IMR-90 (cell line): ENCODE data around the gene TCFL5. TPM values are rescaled to one million over a fixed set of nuclear protein-coding genes. Genes with fewer than 3 reads are reported as not detected.

Experiments
- ATAC-seq: fragments of 200-7000 bp; cut with Tn5 transposase; 2 replicates; pipeline ENCODE4 v1.9.1; 2020; ENCODE audit warnings: low read depth, mild to moderate bottlenecking, moderate library complexity
- BruUV-seq: library from RNA; stranded (reverse); fragments of 400-500 nt; replicated peaks from 2 replicates; lab custom pipeline; 2021; lab: Mats Ljungman, UMichigan
- CTCF ChIA-PET: fragments of 300-600 bp; formaldehyde crosslinking; extraction: SDS; loops from one replicate; lab custom pipeline; 2021; ENCODE audit warnings: antibody characterized with exemption; lab: Yijun Ruan, JAX
- POLR2A ChIA-PET: fragments of 300-600 bp; sonication (Branson Sonifier 250); formaldehyde crosslinking; loops from one replicate; lab custom pipeline; 2022; ENCODE audit warnings: antibody characterized with exemption; ENCODE audit not compliant: unreplicated experiment; lab: Charles Lee
- DNase-seq: peaks from one replicate; pipeline ENCODE4 v3.0.0; 2013
- H2AFZ ChIP-seq: replicated peaks from 2 replicates; pipeline ENCODE3; 2013; ENCODE audit warnings: low read length, mild to moderate bottlenecking; ENCODE audit not compliant: poor library complexity
- H2AK5ac ChIP-seq: 2 replicates; pipeline ENCODE4 v1.6.1; 2013; ENCODE audit warnings: low read depth, low read length, inconsistent platforms
- H2AK9ac ChIP-seq: replicated peaks from 2 replicates; pipeline ENCODE3; 2013; ENCODE audit warnings: mild to moderate bottlenecking, low read depth, low read length, moderate library complexity; ENCODE audit not compliant: poor library complexity
- H2BK120ac ChIP-seq: 2 replicates; pipeline ENCODE4 v1.6.1; 2013; ENCODE audit warnings: low read depth, low read length, inconsistent platforms
- H2BK15ac ChIP-seq: 3 replicates; pipeline ENCODE4 v1.6.1; 2013; ENCODE audit warnings: low read depth, low read length, inconsistent platforms
- H2BK20ac ChIP-seq: 2 replicates; pipeline ENCODE4 v1.6.1; 2013; ENCODE audit warnings: low read depth, mild to moderate bottlenecking, inconsistent platforms, low read length, moderate library complexity
- H2BK5ac ChIP-seq: 2 replicates; pipeline ENCODE4 v1.6.1; 2013; ENCODE audit warnings: mild to moderate bottlenecking, low read depth, low read length, inconsistent platforms; ENCODE audit not compliant: poor library complexity, severe bottlenecking
- H3K14ac ChIP-seq: replicated peaks from 2 replicates; pipeline ENCODE4 v1.6.1; 2013; ENCODE audit warnings: low read depth, low read length, inconsistent platforms
- H3K18ac ChIP-seq: 2 replicates; pipeline ENCODE4 v1.6.1; 2013; ENCODE audit warnings: low read depth, low read length, control low read depth
- H3K23ac ChIP-seq: 2 replicates; pipeline ENCODE4 v1.6.1; 2013; ENCODE audit warnings: low read depth, low read length, inconsistent platforms
- H3K27ac ChIP-seq: 2 replicates; pipeline ENCODE4 v1.5.1; 2013; ENCODE audit warnings: mild to moderate bottlenecking, control low read depth, low read length; ENCODE audit not compliant: insufficient read depth
- H3K27me3 ChIP-seq: 2 replicates; pipeline ENCODE4 v1.6.1; 2013; ENCODE audit warnings: low read length; ENCODE audit not compliant: control insufficient read depth, insufficient read depth
- H3K36me3 ChIP-seq: 2 replicates; pipeline ENCODE4 v1.6.1; 2013; ENCODE audit warnings: low read length, mixed read lengths; ENCODE audit not compliant: control insufficient read depth, insufficient read depth
- H3K4ac ChIP-seq: 2 replicates; pipeline ENCODE4 v1.6.1; 2013; ENCODE audit warnings: low read depth, low read length, inconsistent platforms
- H3K4me1 ChIP-seq: 2 replicates; pipeline ENCODE4 v1.6.1; 2013; ENCODE audit warnings: low read length, mixed read lengths; ENCODE audit not compliant: control insufficient read depth, insufficient read depth
- H3K4me2 ChIP-seq: 2 replicates; pipeline ENCODE4 v1.6.1; 2013; ENCODE audit warnings: low read depth, mild to moderate bottlenecking, control low read depth, low read length, moderate library complexity
- H3K4me3 ChIP-seq: 2 replicates; pipeline ENCODE4 v1.5.1; 2013; ENCODE audit warnings: low read depth, mild to moderate bottlenecking, control low read depth, low read length, moderate library complexity; ENCODE audit not compliant: insufficient read depth
- H3K56ac ChIP-seq: 2 replicates; pipeline ENCODE4 v1.6.1; 2013; ENCODE audit warnings: low read length, inconsistent platforms; ENCODE audit not compliant: insufficient read depth; ENCODE audit errors: extremely low read depth
- H3K79me1 ChIP-seq, 2 experiments: 2 replicates each; pipeline ENCODE4 v1.6.1; 2013; ENCODE audit warnings: low read length in 2 of 2, inconsistent platforms in 1 of 2, low read depth in 1 of 2
- H3K9ac ChIP-seq: 2 replicates; pipeline ENCODE4 v1.6.1; 2013; ENCODE audit warnings: low read depth, low read length, control low read depth
- H3K9me1 ChIP-seq: 2 replicates; pipeline ENCODE4 v1.6.1; 2013; ENCODE audit warnings: low read length, inconsistent platforms; ENCODE audit not compliant: insufficient read depth
- H3K9me3 ChIP-seq: 2 replicates; pipeline ENCODE4 v1.6.1; 2013; ENCODE audit warnings: low read length; ENCODE audit not compliant: control insufficient read depth, insufficient read depth
- H4K20me1 ChIP-seq: 2 replicates; pipeline ENCODE4 v1.6.1; 2013; ENCODE audit warnings: low read length, inconsistent platforms; ENCODE audit not compliant: insufficient read depth
- H4K5ac ChIP-seq: 2 replicates; pipeline ENCODE4 v1.6.1; 2013; ENCODE audit warnings: mild to moderate bottlenecking, low read depth, low read length, control low read depth
- H4K8ac ChIP-seq, 2 experiments: 2 replicates each; pipeline ENCODE4 v1.6.1; 2013; ENCODE audit warnings: low read depth in 2 of 2, low read length in 2 of 2, control low read depth in 1 of 2, inconsistent platforms in 1 of 2
- H4K91ac ChIP-seq: 2 replicates; pipeline ENCODE4 v1.6.1; 2013; ENCODE audit warnings: low read depth, low read length, inconsistent platforms; ENCODE audit not compliant: insufficient read depth
- CEBPB ChIP-seq: IDR thresholded peaks from 2 replicates; pipeline ENCODE4 v1.6.1; 2012; ENCODE audit warnings: low read depth, low read length, improper control_type of control experiment
- ELK1 ChIP-seq: fragments of 150-350 bp; IDR thresholded peaks from 2 replicates; pipeline ENCODE4 v1.6.1; 2016; ENCODE audit warnings: low read depth, mild to moderate bottlenecking, low read length, moderate library complexity, borderline replicate concordance
- FOS ChIP-seq: fragments of 150-350 bp; IDR thresholded peaks from 2 replicates; pipeline ENCODE4 v1.6.1; 2016; ENCODE audit warnings: low read depth, low read length
- POLR2A ChIP-seq: IDR thresholded peaks from 2 replicates; pipeline ENCODE4 v1.6.1; 2012; ENCODE audit warnings: mild to moderate bottlenecking, low read depth, low read length
- RAD21 ChIP-seq: IDR thresholded peaks from 2 replicates; pipeline ENCODE4 v1.6.1; 2012; ENCODE audit warnings: low read length, improper control_type of control experiment
- RCOR1 ChIP-seq: IDR thresholded peaks from 2 replicates; pipeline ENCODE4 v1.6.1; 2012; ENCODE audit warnings: mild to moderate bottlenecking, low read length, improper control_type of control experiment; ENCODE audit not compliant: insufficient replicate concordance
- SMC3 ChIP-seq: fragments of 150-350 bp; IDR thresholded peaks from 2 replicates; pipeline ENCODE4 v1.6.1; 2016; ENCODE audit warnings: low read depth, mild to moderate bottlenecking, antibody characterized with exemption, low read length, moderate library complexity
- USF2 ChIP-seq: fragments of 150-350 bp; IDR thresholded peaks from 2 replicates; pipeline ENCODE4 v1.6.1; 2017; ENCODE audit warnings: mild to moderate bottlenecking, antibody characterized with exemption, low read length, low read depth
- WGBS, 2 experiments: methylation state at CpG; one replicate each; pipeline versions ENCODE4 v1.1.5 to v1.1.7; 2013; ENCODE audit warnings: missing lambda C conversion rate in 2 of 2; ENCODE audit not compliant: insufficient read length in 1 of 2; ENCODE audit errors: extremely low coverage in 2 of 2; 5-methylcytosine and 5-hydroxymethylcytosine counted together
- dilution Hi-C: fragments of 300-500 bp; cut with HindIII; formaldehyde crosslinking; loops from one replicate; pipeline ENCODE4 v1.14.3; 2018; ENCODE audit warnings: low sequenced_read_pairs; ENCODE audit not compliant: unreplicated experiment
- in situ Hi-C: fragments of 300-500 bp; cut with MboI; formaldehyde crosslinking; loops from 3 replicates; pipeline ENCODE4 v1.14.3; 2019; ENCODE audit warnings: low sequenced_read_pairs, inconsistent platforms, mixed read lengths
- intact Hi-C: fragments of 100-400 bp; cut with micrococcal nuclease; formaldehyde crosslinking; loops from 2 replicates; pipeline ENCODE4 v1.10.0; 2022
- polyA plus RNA-seq, 3 experiments: library from polyadenylated mRNA; depleted of rRNA; stranded (reverse); fragments of >200 nt; gene quantifications; 2 replicates each; pipeline ENCODE4 v1.2.3, GENCODE V29; 2012; ENCODE audit warnings: low replicate concordance in 1 of 3
- total RNA-seq: library from RNA; depleted of rRNA; stranded (reverse); fragments of >200 nt; gene quantifications from 2 replicates; pipeline ENCODE4 v1.2.3, GENCODE V29; 2012

The TCFL5 gene
- total and polyA plus RNA-seq, 2 of the 4 experiments (the other 2 are of a cell fraction), result 6.0 to 8.2 TPM

GRCh38 chr20:62846166-62846890, 15.3 kb downstream of the TCFL5 start:
- Histone ChIP-seq H3K14ac (no peak overlapping the region), H2BK15ac (no peak overlapping the region), H2AK5ac (no peak overlapping the region), H3K27me3 (no peaks in the 10 kb centered on the region), H3K79me1 (peaks cover 3 to 5% of the 10 kb centered on the region in 2 experiments; a peak in 1 of 4 replicates), H4K8ac (no peak overlapping the region), H3K23ac (no peak overlapping the region), H3K4me3 (no peak overlapping the region), H4K91ac (no peak overlapping the region), H3K4ac (no peak overlapping the region), H4K5ac (no peak overlapping the region), H3K4me2 (no peak overlapping the region), H3K27ac (no peak overlapping the region), H3K9me3 (no peaks in the 10 kb centered on the region), H3K9me1 (no peaks in the 10 kb centered on the region), H3K18ac (no peak overlapping the region), H2AFZ (no peak overlapping the region), H2AK9ac (no peak overlapping the region), H3K36me3 (peaks cover 7% of the 10 kb centered on the region; the same call in 1 of the 2 replicates), H3K56ac (no peak overlapping the region), H2BK20ac (no peak overlapping the region), H2BK5ac (no peak overlapping the region), H3K9ac (no peak overlapping the region), H4K20me1 (no peaks in the 10 kb centered on the region; the same call in 1 of the 2 replicates), H2BK120ac (no peak overlapping the region), H3K4me1 (0 out of 2 replicates have a peak, but pooled peaks cover 2% of the 10 kb centered on the region)
- WGBS, 2 experiments, result 100% methylated on average over 4 of the region's 19 CpGs; no CpG with 5 or more reads in 1 of the 2 experiments
- intact Hi-C loops, result no loop called here
- TF ChIP-seq FOS, result no peak
- no peak for TF ChIP-seq ELK1
- no peak for TF ChIP-seq POLR2A
- no peak for TF ChIP-seq RAD21
- no peak for TF ChIP-seq USF2
- TF ChIP-seq CEBPB, result no peak
- TF ChIP-seq SMC3, result no peak
- TF ChIP-seq RCOR1, result no peak
- no TSS peak for BruUV-seq
- CTCF ChIA-PET, result no interaction called here
- dilution Hi-C loops, result no loop called here
- ATAC-seq (no peak), DNase-seq (no peak)
- POLR2A ChIA-PET, result no interaction called here
- in situ Hi-C loops, result no loop called here
